GM11168 (cell line): ENCODE measurements around the gene URB1.

ENCODE experiments used
- in situ Hi-C: fragments of 300-500 bp; cut with MboI; formaldehyde crosslinking; loops from one replicate; pipeline ENCODE4 v1.12.0; 2022; ENCODE audit warnings: low sequenced_read_pairs; ENCODE audit not compliant: unreplicated experiment

URB1 gene

GRCh38 chr21:32349333-32349944 lies 43.4 kb downstream of the URB1 start:
- in situ Hi-C loops, result no loop called here

- in situ Hi-C loops, result no loop called here
These were observed 44.0 kb downstream of the URB1 start for GRCh38 chr21:32348604-32349332.

GRCh38 chr21:32347977-32348376 lies 44.8 kb downstream of the URB1 start:
- in situ Hi-C loops, result no loop called here

GRCh38 chr21:32347351-32347750 lies 45.5 kb downstream of the URB1 start:
- in situ Hi-C loops, result no loop called here

- in situ Hi-C loops, result no loop called here
These were observed 45.9 kb downstream of the URB1 start for GRCh38 chr21:32346951-32347350.

- in situ Hi-C loops, result no loop called here
These were observed 51.7 kb downstream of the URB1 start for GRCh38 chr21:32340863-32341848.

GRCh38 chr21:32338209-32338921 lies 54.4 kb downstream of the URB1 start:
- in situ Hi-C loops, result no loop called here

GRCh38 chr21:32337206-32337605 lies 55.6 kb downstream of the URB1 start:
- in situ Hi-C loops, result no loop called here

GRCh38 chr21:32336711-32337110 lies 56.1 kb downstream of the URB1 start:
- in situ Hi-C loops, result no loop called here

GRCh38 chr21:32335601-32336575 lies 56.9 kb downstream of the URB1 start:
- in situ Hi-C loops, result no loop called here

- in situ Hi-C loops, result no loop called here
These were observed 57.8 kb downstream of the URB1 start for GRCh38 chr21:32334980-32335531.

GRCh38 chr21:32333953-32334673 lies 58.7 kb downstream of the URB1 start:
- in situ Hi-C loops, result no loop called here

GRCh38 chr21:32332463-32332951 lies 60.3 kb downstream of the URB1 start:
- in situ Hi-C loops, result no loop called here

GRCh38 chr21:32331444-32332305 lies 61.1 kb downstream of the URB1 start:
- in situ Hi-C loops, result no loop called here

- in situ Hi-C loops, result no loop called here
These were observed 62.0 kb downstream of the URB1 start for GRCh38 chr21:32330784-32331311.

GRCh38 chr21:32329776-32330175 lies 63.0 kb downstream of the URB1 start:
- in situ Hi-C loops, result no loop called here

- in situ Hi-C loops, result no loop called here
These were observed 63.5 kb downstream of the URB1 start for GRCh38 chr21:32329331-32329730.
